GM12891 (cell line): ENCODE results near the gene NSD1.
"Not testable (repeated sequence)": the region's sequence is repeated elsewhere in the genome, so short reads cannot be mapped to it uniquely, and the experiment has no call there.

Experiments used
- DNase-seq: peaks from one replicate; pipeline ENCODE4 v3.0.0; 2011; ENCODE audit warnings: low spot score; ENCODE audit not compliant: insufficient read length
- FAIRE-seq: peaks from 2 replicates; lab custom pipeline; 2011; peaks lifted over from hg19 to GRCh38; lab: Jason Lieb, UNC
- PAX5 ChIP-seq: IDR thresholded peaks from 2 replicates; pipeline ENCODE4 v1.6.1; 2011; ENCODE audit warnings: low read length, moderate library complexity, mild to moderate bottlenecking; ENCODE audit not compliant: insufficient read depth, severe bottlenecking
- POLR2A ChIP-seq: IDR thresholded peaks from 2 replicates; pipeline ENCODE4 v1.6.1; 2011; ENCODE audit warnings: low read depth, low read length, control low read depth
- POLR2AphosphoS5 ChIP-seq: IDR thresholded peaks from 2 replicates; pipeline ENCODE4 v1.6.1; 2011; ENCODE audit warnings: low read depth, low read length, control low read depth
- POU2F2 ChIP-seq: IDR thresholded peaks from 2 replicates; pipeline ENCODE4 v1.6.1; 2011; ENCODE audit warnings: low read depth, mild to moderate bottlenecking, control low read depth, low read length, moderate library complexity
- SPI1 ChIP-seq: IDR thresholded peaks from 2 replicates; pipeline ENCODE4 v1.6.1; 2011; ENCODE audit warnings: low read depth, low read length, control low read depth
- TAF1 ChIP-seq: IDR thresholded peaks from 2 replicates; pipeline ENCODE4 v1.6.1; 2011; ENCODE audit warnings: low read depth, low read length, control low read depth

NSD1 gene

DNA sequence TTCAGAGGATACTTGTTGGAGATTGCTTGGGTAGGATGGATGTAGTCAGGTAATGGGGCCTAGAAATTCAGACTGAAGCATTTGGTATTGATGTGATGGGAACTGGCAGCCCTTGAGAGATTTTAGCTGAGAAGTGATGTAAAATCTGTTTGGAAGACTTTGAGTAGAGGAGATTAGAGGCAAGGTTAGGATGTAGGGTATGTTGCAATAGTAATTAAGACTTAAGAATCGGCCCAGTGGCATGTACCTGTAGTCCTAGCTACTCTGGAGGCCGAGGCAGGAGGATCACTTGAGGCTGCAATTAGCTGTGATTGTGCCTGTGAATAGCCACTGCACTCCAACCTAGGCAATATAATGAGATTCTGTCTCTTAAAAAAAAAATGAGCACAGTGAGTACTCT lies 6.7 kb downstream of the NSD1 start:
- FAIRE-seq (no peak), DNase-seq (no peak)
- no peak for TF ChIP-seq PAX5
- TF ChIP-seq POLR2A = no peak
- TF ChIP-seq POU2F2 = no peak
- no peak for TF ChIP-seq SPI1
- TF ChIP-seq POLR2AphosphoS5 = no peak
- TF ChIP-seq TAF1 = no peak

DNA sequence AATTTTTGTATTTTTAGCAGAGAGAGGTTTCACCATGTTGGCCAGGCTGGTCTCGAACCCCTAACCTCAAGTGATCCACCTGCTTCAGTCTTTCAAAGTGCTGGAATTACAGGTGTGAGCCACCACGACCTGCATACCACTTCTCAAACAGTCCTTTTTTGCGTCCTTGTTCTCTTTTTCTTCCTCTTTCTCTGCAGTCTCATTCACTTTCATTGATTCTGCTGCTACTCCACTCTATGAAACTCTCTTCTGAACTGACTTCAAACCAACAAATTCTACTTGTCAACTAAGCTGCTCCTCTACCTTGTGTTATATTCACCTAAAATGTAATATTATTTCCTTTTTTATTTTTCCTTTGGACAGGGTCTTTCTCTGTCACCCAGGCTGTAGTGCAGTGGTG lies 7.9 kb downstream of the NSD1 start:
- TF ChIP-seq SPI1 (no peak), POLR2A (no peak), POLR2AphosphoS5 (no peak), TAF1 (no peak), POU2F2 (no peak), PAX5 (no peak)
- DNase-seq = no peak
- no peak for FAIRE-seq

DNA sequence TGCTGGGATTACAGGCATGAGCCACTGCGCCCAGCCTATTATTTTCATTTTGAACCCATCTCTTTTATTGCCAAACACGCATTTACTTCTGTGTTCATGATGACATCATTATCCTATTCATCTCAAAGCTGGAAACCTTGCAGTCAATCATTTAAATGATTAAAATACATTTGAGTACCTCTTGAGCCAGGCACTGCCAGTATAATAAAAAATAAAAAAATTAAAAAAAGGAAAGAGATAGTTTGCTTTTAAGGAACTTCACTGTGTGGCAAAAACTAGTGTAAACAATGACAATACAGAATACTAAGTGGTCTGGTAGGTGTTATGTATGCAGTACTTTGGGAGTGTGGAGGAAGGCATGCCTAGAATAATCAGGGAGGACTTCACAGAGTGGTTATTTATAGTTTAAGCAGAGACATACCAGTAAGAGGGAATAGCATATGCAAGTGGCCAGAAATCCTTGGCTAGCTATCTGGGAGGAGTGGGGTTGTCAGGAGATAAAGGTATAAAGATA lies 8.6 kb downstream of the NSD1 start:
- DNase-seq (no peak), FAIRE-seq (no peak)
- TF ChIP-seq TAF1 = no peak
- no peak for TF ChIP-seq POU2F2
- no peak for TF ChIP-seq PAX5
- no peak for TF ChIP-seq POLR2A
- no peak for TF ChIP-seq POLR2AphosphoS5
- TF ChIP-seq SPI1 = no peak

DNA sequence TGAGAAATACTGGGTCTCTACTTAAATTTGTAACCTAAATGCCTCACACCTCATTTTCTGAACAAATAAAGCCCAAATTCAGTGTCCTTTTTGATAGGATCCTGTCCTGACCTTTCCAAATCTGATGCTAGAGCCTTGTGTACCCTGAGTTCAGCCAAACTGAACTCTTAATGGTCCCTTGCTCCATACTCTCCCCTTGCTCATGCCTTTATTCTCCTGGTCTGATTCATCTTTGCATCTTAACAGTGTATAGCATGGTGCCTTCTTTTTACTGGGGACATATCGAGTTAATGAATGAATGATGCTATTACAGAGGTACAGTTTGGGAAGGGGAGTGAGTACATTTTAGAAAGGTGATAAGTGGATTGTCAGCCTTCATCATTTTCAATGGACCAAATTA lies 9.2 kb downstream of the NSD1 start:
- FAIRE-seq (no peak), DNase-seq (no peak)
- TF ChIP-seq POLR2A (no peak), PAX5 (no peak), POU2F2 (no peak), TAF1 (no peak), SPI1 (no peak), POLR2AphosphoS5 (no peak)

DNA sequence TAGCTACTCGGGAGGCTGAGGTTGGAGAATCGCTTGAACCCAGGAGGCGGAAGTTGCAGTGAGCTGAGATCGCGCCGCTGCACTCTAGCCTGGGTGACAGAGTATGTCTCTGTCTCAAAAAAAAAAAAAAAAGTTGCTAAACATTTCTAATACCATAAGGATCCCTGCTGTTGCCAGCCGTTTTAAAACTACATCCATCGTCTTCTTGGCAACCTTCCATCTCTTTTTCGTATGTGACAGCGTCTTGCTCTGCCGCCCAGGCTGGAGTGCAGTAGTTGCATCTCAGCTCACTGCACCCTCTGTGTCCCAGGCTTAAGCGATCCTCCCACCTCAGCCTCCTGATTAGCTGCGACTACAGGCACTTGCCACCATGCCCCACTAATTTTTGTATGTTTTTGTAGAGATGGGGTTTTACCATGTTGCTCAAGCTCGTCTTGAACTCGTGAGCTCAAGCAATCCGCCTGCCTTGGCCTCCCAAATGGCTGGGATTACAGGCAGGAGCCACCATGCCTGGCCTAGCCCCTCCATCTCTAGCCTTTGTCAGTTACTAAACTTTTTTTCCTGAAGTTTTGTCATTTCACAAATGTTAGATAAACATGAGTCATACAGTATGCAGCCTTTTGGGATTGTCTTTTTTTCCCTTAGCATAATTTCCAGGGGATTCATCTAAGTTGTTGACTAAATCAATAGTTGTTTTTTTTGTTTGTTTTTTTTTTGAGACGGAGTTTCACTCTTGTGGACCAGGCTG lies 13.5 kb downstream of the NSD1 start:
- no peak for TF ChIP-seq SPI1
- TF ChIP-seq POU2F2 = no peak
- TF ChIP-seq TAF1 = no peak
- TF ChIP-seq POLR2AphosphoS5 = no peak
- no peak for TF ChIP-seq PAX5
- no peak for TF ChIP-seq POLR2A
- DNase-seq = no peak
- no peak for FAIRE-seq

DNA sequence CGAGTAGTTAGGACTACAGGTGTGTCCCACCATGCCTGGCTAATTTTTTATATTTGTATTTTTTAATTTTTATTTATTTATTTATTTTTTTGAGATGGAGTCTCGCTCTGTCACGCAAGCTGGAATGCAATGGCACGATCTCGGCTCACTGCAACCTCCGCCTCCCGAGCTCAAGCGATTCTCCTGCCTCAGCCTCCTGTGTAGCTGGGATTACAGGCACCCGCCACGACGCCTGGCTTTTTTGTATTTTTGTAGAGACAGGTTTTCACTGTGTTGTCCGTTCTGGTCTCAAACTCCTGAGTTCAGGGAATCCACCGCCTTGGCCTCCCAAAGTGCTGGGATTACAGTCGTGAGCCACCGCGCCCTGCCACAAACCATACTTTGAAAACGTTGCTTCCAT lies 16.5 kb downstream of the NSD1 start:
- not testable (repeated sequence) for FAIRE-seq, DNase-seq

DNA sequence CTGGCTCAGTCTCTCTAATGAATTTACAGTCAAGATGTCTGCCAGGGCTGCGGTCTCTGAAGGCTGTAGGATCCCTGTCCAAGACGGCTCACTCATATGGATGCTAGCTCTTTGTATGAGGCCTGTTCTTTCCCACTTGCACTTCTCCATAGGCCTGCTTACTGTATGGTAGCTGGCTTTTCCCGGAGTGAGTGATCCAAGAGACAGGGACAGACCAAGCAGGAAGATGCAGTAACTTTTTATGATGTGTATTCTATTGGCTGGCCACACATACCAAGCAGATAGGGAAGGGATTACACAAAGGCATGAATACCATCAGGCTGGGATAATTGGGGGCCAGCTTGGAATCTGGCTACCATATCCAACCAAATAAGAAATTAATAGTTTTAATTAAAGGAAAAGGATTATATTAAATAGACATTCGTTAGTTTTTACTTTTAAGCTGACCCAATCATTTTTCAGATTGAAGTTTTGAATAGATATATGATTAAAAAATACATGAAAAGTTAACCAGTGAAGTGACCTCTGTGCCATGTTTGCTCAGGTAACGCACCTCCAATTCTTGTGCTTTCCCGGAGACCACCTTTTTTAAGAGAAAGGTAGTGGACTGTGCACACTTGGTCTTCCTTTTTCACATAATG lies 20.6 kb downstream of the NSD1 start:
- no peak for TF ChIP-seq POLR2A
- no peak for TF ChIP-seq TAF1
- no peak for TF ChIP-seq SPI1
- DNase-seq (no peak), FAIRE-seq (no peak)

DNA sequence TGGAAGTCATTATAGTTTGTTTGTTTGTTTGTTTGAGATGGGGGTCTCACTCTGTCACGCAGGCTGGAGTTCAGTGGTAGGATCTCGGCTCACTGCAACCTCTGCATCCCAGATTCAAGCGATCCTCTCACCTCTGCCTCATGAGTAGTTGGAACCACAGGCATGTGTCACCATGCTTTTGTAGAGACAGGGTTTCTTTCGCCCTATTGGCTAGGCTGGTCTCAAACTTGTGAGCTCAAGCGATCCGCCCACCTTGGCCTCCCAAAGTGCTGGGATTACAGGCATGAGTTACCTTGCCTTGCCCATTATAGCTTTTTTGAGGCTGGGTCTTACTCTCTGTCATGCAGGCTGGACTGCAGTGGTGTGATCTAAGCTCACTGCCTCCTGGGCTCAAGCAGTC lies 28.8 kb downstream of the NSD1 start:
- FAIRE-seq (no peak), DNase-seq (no peak)
- TF ChIP-seq PAX5 (no peak), TAF1 (no peak), POU2F2 (no peak), POLR2A (no peak), SPI1 (no peak), POLR2AphosphoS5 (no peak)

DNA sequence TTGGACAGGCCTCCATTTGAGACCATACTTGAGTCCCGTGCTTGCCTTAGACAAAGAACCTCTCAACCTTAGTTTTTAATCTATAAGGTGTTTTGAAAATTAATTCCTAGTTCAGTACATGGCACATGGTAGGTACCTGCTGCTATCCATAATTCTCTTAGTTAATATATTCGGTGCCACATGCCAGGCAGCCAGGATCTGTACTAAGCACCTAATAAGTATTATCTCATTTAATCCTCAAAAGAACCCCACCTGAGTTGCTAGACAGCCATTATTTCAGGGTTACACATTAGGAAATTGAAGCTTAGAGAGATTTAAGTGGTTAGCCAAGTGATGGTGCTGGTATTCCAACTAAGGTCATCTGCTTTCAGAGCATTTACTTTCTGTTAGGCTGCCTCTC lies 29.9 kb downstream of the NSD1 start:
- FAIRE-seq (no peak), DNase-seq (no peak)
- no peak for TF ChIP-seq POLR2A
- TF ChIP-seq POU2F2 = no peak
- no peak for TF ChIP-seq SPI1
- TF ChIP-seq PAX5 = no peak
- no peak for TF ChIP-seq POLR2AphosphoS5
- no peak for TF ChIP-seq TAF1

DNA sequence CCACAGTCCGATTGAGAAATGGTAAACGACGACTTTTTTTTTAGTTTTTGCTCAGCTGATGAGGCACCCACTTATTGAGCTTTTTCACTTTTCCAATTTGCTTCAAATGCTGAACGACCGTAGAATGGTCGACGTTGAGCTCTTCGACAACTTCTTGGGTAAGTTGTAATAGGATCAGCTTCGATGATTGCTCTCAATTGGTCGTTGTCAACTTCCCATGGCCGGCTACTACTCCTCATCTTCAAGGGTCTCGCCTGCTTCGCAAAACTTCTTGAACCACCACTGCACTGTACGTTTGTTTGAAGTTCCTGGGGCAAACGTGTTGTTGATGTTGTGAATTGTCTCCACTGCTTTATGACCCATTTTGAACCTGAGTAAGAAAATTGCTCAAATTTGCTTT lies 35.7 kb downstream of the NSD1 start:
- no peak for TF ChIP-seq POLR2AphosphoS5
- TF ChIP-seq POLR2A = no peak
- TF ChIP-seq TAF1 = no peak
- no peak for TF ChIP-seq SPI1
- FAIRE-seq = no peak

More for the DNA sequence above, 35.7 kb downstream of the NSD1 start:
- DNase-seq = no peak
